ENCODE results near the gene PALLD. TPM values are rescaled to one million over a fixed set of nuclear protein-coding genes. Genes with fewer than 3 reads are reported as not detected.

Gene PALLD
- total and polyA plus RNA-seq, 7 donors = 40.7 to 1,991 (median 1,233) TPM

- H3K36me3 ChIP-seq = peaks cover 0 to 63% (median 14%) of the 10 kb centered on the region in 4 donors
- TF ChIP-seq, protein P1, sequence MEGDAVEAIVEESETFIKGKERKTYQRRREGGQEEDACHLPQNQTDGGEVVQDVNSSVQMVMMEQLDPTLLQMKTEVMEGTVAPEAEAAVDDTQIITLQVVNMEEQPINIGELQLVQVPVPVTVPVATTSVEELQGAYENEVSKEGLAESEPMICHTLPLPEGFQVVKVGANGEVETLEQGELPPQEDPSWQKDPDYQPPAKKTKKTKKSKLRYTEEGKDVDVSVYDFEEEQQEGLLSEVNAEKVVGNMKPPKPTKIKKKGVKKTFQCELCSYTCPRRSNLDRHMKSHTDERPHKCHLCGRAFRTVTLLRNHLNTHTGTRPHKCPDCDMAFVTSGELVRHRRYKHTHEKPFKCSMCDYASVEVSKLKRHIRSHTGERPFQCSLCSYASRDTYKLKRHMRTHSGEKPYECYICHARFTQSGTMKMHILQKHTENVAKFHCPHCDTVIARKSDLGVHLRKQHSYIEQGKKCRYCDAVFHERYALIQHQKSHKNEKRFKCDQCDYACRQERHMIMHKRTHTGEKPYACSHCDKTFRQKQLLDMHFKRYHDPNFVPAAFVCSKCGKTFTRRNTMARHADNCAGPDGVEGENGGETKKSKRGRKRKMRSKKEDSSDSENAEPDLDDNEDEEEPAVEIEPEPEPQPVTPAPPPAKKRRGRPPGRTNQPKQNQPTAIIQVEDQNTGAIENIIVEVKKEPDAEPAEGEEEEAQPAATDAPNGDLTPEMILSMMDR (IDR thresholded peaks at IDR 0.05) = no peak
- no peak for TF ChIP-seq POLR2AphosphoS5 (IDR thresholded peaks at IDR 0.05)
- TF ChIP-seq POLR2A (IDR thresholded peaks at IDR 0.05) = no peak
- TF ChIP-seq EP300 (IDR thresholded peaks at IDR 0.05) = no peak
- WGBS, 2 donors = 84 to 86% methylated on average over 8 of the region's 8 CpGs
- H3K4me1 ChIP-seq = peaks cover 0 to 91% (median 79%) of the 10 kb centered on the region in 4 donors
- H3K27me3 ChIP-seq = no peaks in the 10 kb centered on the region
- intact Hi-C loops (cut with DNase I) = loop anchor here (5.0 kb wide), 1 partner anchor 172 kb away; no protein-coding TSS in a partner anchor
- no peaks in the 10 kb centered on the region for H3K9me3 ChIP-seq
- no peak for DNase-seq
- H3K27ac ChIP-seq = peak overlapping the region; percentile 22 to 99 (median 80)
- no peak overlapping the region for H3K4me3 ChIP-seq
Measured at GRCh38 chr4:168884251-168885124, 387.6 kb downstream of the PALLD start.

- H3K27ac ChIP-seq = peak overlapping the region in 3 of 4 donors; percentile 64 to 99 (median 97)
- H3K4me1 ChIP-seq = peaks cover 0 to 86% (median 75%) of the 10 kb centered on the region in 4 donors
- no peak for TF ChIP-seq POLR2AphosphoS5 (IDR thresholded peaks at IDR 0.05)
- no peak for TF ChIP-seq EP300 (IDR thresholded peaks at IDR 0.05)
- TF ChIP-seq, protein P1 (IDR thresholded peaks at IDR 0.05) = no peak
- no peak for TF ChIP-seq POLR2A (IDR thresholded peaks at IDR 0.05)
- no peaks in the 10 kb centered on the region for H3K9me3 ChIP-seq
- no peak for DNase-seq
- intact Hi-C loops (cut with DNase I) = no loop called here
- H3K27me3 ChIP-seq = no peaks in the 10 kb centered on the region
- H3K36me3 ChIP-seq = peaks cover 0 to 63% (median 14%) of the 10 kb centered on the region in 4 donors
- WGBS, 2 donors = 86 to 89% methylated on average over 2 of the region's 2 CpGs
- no peak overlapping the region for H3K4me3 ChIP-seq
Measured at GRCh38 chr4:168885400-168885799, 388.5 kb downstream of the PALLD start.

DNA sequence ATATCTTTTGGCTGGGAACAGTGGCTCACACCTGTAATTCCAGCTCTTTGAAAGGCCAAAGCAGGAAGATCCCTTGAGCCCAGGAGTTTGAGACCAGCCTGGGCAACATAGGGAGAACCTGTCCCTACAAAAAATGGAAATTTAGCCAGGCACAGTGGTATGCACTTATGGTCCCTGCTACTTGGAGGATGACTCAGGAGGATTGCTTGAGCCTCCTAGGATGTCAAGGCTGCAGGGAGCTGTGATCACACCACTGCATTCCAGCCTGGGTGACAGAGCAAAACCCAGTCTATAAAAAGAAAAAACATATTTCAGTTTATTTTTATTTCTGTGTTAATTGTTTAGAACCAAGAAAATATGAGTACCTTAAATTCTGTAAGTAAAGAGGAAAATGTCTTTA lies 389.5 kb downstream of the PALLD start:
- Histone ChIP-seq H3K4me1 (peaks cover 0 to 80% (median 69%) of the 10 kb centered on the region in 4 donors), H3K4me3 (no peak overlapping the region), H3K27me3 (no peaks in the 10 kb centered on the region), H3K36me3 (peaks cover 8 to 66% (median 23%) of the 10 kb centered on the region in 4 donors), H3K27ac (peak overlapping the region; percentile 30 to 99 (median 80)), H3K9me3 (no peaks in the 10 kb centered on the region)
- intact Hi-C loops (cut with DNase I) = no loop called here
- TF ChIP-seq EP300 (IDR thresholded peaks at IDR 0.05) (no peak), POLR2A (IDR thresholded peaks at IDR 0.05) (no peak), POLR2AphosphoS5 (IDR thresholded peaks at IDR 0.05) (no peak)
- TF ChIP-seq, protein P1 (IDR thresholded peaks at IDR 0.05) = no peak
- DNase-seq = no peak

DNA sequence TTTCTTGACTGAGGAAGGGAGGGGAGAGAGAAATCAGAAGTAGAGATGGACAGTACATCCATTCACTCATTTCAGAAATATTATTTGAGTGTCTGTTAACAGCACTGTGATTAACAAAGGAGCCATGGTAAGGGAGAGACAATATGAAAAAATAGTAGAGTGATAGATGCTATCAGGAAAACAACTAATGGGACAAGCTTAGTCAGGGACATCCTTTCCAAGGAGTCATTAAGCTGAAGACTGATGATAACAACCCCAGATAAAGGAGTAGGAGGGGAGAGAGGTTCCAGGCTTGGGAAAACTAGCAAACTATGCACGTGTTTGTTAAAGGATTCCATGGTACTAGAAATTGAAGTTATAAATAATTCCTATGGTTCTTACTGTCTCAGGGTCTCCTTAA lies 391.0 kb downstream of the PALLD start:
- Histone ChIP-seq H3K9me3 (no peaks in the 10 kb centered on the region), H3K4me3 (no peak overlapping the region), H3K27me3 (no peaks in the 10 kb centered on the region), H3K36me3 (peaks cover 13 to 66% (median 23%) of the 10 kb centered on the region in 4 donors), H3K4me1 (peaks cover 0 to 66% (median 56%) of the 10 kb centered on the region in 4 donors), H3K27ac (peak overlapping the region in 3 of 4 donors; percentile 64 to 99 (median 97))
- intact Hi-C loops (cut with DNase I) = no loop called here
- WGBS, 2 donors = 82 to 85% methylated on average over 1 of the region's 1 CpG
- no peak for DNase-seq
- no peak for TF ChIP-seq POLR2AphosphoS5 (IDR thresholded peaks at IDR 0.05)
- TF ChIP-seq POLR2A (IDR thresholded peaks at IDR 0.05) = no peak
- TF ChIP-seq, protein P1 (IDR thresholded peaks at IDR 0.05) = no peak
- TF ChIP-seq EP300 (IDR thresholded peaks at IDR 0.05) = no peak

All from sigmoid colon (tissue), 7 donors.